DND-41 (cell line): ENCODE data around the gene MRPS7.

Experiments
- ATAC-seq: fragments of 200-7000 bp; cut with Tn5 transposase; 3 replicates; pipeline ENCODE4 v1.9.1; 2021; ENCODE audit warnings: low read depth; ENCODE audit not compliant: insufficient read depth
- DNase-seq: peaks from one replicate; pipeline ENCODE4 v3.0.0-alpha.2; 2020
- H2AFZ ChIP-seq: 2 replicates; pipeline ENCODE4 v1.6.0; 2012; ENCODE audit warnings: low read depth, low read length
- H3K27ac ChIP-seq: 2 replicates; pipeline ENCODE4 v1.5.1; 2012; ENCODE audit warnings: low read length, inconsistent platforms
- H3K27me3 ChIP-seq: fragments of 200-600 bp; sonication (generic); 2 replicates; pipeline ENCODE4 v1.6.0; 2012; ENCODE audit warnings: low read length, mild to moderate bottlenecking, inconsistent platforms; ENCODE audit not compliant: insufficient read depth, poor library complexity
- H3K36me3 ChIP-seq: 2 replicates; pipeline ENCODE4 v1.5.1; 2012; ENCODE audit warnings: low read length, inconsistent platforms; ENCODE audit not compliant: insufficient read depth
- H3K4me1 ChIP-seq: 2 replicates; pipeline ENCODE4 v1.5.1; 2012; ENCODE audit warnings: mild to moderate bottlenecking, low read length; ENCODE audit not compliant: insufficient read depth
- H3K4me2 ChIP-seq: 2 replicates; pipeline ENCODE4 v1.6.0; 2012; ENCODE audit warnings: mild to moderate bottlenecking, moderate library complexity, low read length, inconsistent platforms; ENCODE audit not compliant: insufficient read depth
- H3K4me3 ChIP-seq, 2 experiments: fragments of 200-600 bp in 1 of 2; shearing (Covaris generic) in 1 of 2; 2 replicates each; pipeline ENCODE4 v1.5.1; 2012 to 2016; ENCODE audit warnings: inconsistent platforms in 2 of 2, low read length in 2 of 2, mild to moderate bottlenecking in 2 of 2, low read depth in 1 of 2, moderate library complexity in 1 of 2
- H3K79me2 ChIP-seq: 2 replicates; pipeline ENCODE4 v1.6.0; 2012; ENCODE audit warnings: low read length, inconsistent platforms; ENCODE audit not compliant: insufficient read depth
- H3K9ac ChIP-seq: 2 replicates; pipeline ENCODE4 v1.6.0; 2012; ENCODE audit warnings: low read depth, mild to moderate bottlenecking, inconsistent platforms, low read length, moderate library complexity
- H3K9me3 ChIP-seq: 2 replicates; pipeline ENCODE4 v1.5.1; 2012; ENCODE audit warnings: low read length, moderate library complexity, mild to moderate bottlenecking, inconsistent platforms; ENCODE audit not compliant: insufficient read depth, severe bottlenecking
- H4K20me1 ChIP-seq: 2 replicates; pipeline ENCODE4 v1.6.0; 2012; ENCODE audit warnings: low read length; ENCODE audit not compliant: insufficient read depth
- EZH2 ChIP-seq: IDR thresholded peaks from 3 replicates; pipeline ENCODE4 v1.6.1; 2012; ENCODE audit warnings: borderline replicate concordance, low read depth, mild to moderate bottlenecking, moderate library complexity, low read length, inconsistent platforms; ENCODE audit not compliant: severe bottlenecking
- TF ChIP-seq, protein P1 (sequence below): IDR thresholded peaks from 2 replicates; pipeline ENCODE4 v1.5.1; 2012; ENCODE audit warnings: borderline replicate concordance, low read length, moderate library complexity, mild to moderate bottlenecking; ENCODE audit not compliant: poor library complexity, severe bottlenecking; ENCODE audit errors: extremely low read depth

The MRPS7 gene

DNA sequence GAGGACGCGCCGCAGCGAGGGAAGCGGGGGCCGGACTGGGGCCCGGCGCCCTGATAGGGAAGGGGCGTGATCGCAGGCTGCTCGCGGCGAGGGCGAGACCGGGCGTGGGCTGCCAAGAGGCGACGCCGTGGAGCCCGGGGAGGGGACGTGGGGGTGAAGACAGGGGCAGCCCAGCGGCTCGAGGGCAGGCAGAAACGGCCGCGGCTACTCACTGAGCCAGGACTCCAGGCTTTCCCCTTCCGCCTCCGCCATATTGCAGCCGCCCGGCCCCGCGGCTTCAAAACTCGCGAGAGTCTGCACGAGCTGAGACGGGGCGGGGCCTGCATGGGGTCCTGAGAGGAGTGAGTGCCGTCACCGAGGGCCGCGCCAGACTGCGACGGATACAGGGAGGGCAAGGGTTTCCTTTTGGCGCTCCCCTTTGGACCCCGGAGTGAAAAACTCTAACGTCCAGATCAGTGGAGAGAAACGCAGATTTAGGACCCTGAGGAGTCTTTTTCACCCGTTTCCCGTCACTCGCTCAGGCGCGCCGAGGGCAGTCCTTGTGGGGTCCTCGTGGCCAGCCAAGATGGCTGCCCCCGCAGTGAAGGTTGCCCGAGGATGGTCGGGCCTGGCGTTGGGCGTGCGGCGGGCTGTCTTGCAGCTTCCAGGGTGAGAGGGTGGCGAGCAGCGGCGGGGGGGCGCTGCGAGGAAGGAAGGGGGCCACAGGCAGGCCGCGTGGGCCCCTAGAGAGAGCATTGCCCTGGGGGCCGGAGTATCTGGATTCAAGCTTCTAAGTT is at the start of gene MRPS7, which contains the start of gene GGA3:
Gene MRPS7 (plus strand): TSS at position 544 of the 776 bp plus-strand sequence. CDS start 22 bp downstream, at position 566.
Gene GGA3 (minus strand): TSS at position 271 of the 776 bp plus-strand sequence. CDS start 19 bp downstream, at position 252.
- H3K9me3 ChIP-seq, result no peaks in the 10 kb centered on the region
- peaks cover 24% of the 10 kb centered on the region for H4K20me1 ChIP-seq
- H2AFZ ChIP-seq, result peak within 1 kb of the TSS; percentile 89
- peak; percentile 92 for ATAC-seq
- DNase-seq, result peak; percentile 96
- peaks cover 72% of the 10 kb centered on the region for H3K79me2 ChIP-seq
- H3K9ac ChIP-seq, result peak within 1 kb of the TSS; percentile 81
- H3K27ac ChIP-seq, result peak within 1 kb of the TSS; percentile 95
- peaks cover 42% of the 10 kb centered on the region for H3K4me1 ChIP-seq
- peak within 1 kb of the TSS; percentile 82 for H3K4me2 ChIP-seq
- peaks cover 38% of the 10 kb centered on the region for H3K36me3 ChIP-seq
- peak within 1 kb of the TSS; percentile 67 to 77 for H3K4me3 ChIP-seq
- TF ChIP-seq EZH2, result no peak
- TF ChIP-seq, protein P1, sequence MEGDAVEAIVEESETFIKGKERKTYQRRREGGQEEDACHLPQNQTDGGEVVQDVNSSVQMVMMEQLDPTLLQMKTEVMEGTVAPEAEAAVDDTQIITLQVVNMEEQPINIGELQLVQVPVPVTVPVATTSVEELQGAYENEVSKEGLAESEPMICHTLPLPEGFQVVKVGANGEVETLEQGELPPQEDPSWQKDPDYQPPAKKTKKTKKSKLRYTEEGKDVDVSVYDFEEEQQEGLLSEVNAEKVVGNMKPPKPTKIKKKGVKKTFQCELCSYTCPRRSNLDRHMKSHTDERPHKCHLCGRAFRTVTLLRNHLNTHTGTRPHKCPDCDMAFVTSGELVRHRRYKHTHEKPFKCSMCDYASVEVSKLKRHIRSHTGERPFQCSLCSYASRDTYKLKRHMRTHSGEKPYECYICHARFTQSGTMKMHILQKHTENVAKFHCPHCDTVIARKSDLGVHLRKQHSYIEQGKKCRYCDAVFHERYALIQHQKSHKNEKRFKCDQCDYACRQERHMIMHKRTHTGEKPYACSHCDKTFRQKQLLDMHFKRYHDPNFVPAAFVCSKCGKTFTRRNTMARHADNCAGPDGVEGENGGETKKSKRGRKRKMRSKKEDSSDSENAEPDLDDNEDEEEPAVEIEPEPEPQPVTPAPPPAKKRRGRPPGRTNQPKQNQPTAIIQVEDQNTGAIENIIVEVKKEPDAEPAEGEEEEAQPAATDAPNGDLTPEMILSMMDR, result no peak
- H3K27me3 ChIP-seq, result no peaks in the 10 kb centered on the region

- Histone ChIP-seq H3K9me3 (no peaks in the 10 kb centered on the region), H3K9ac (no peak overlapping the region), H3K4me2 (no peak overlapping the region), H3K27ac (no peak overlapping the region), H4K20me1 (no peaks in the 10 kb centered on the region), H3K27me3 (no peaks in the 10 kb centered on the region), H2AFZ (no peak overlapping the region), H3K79me2 (peaks cover 17% of the 10 kb centered on the region; the same call in 1 of the 2 replicates), H3K4me1 (no peaks in the 10 kb centered on the region), H3K4me3 (no peak overlapping the region), H3K36me3 (peaks cover 87% of the 10 kb centered on the region)
- ATAC-seq (no peak), DNase-seq (no peak)
- TF ChIP-seq, protein P1, result no peak
- no peak for TF ChIP-seq EZH2
Measured at GRCh38 chr17:75218131-75218530, 43.5 kb upstream of the MRPS7 start.

- H2AFZ ChIP-seq, result no peak overlapping the region
- no peak for DNase-seq
- H4K20me1 ChIP-seq, result no peaks in the 10 kb centered on the region
- ATAC-seq, result no peak
- H3K79me2 ChIP-seq, result peaks cover 16% of the 10 kb centered on the region; the same call in 1 of the 2 replicates
- H3K4me3 ChIP-seq, result no peak overlapping the region
- peaks cover 83% of the 10 kb centered on the region for H3K36me3 ChIP-seq
- no peak for TF ChIP-seq EZH2
- TF ChIP-seq, protein P1, result no peak
- H3K9me3 ChIP-seq, result no peaks in the 10 kb centered on the region
- no peaks in the 10 kb centered on the region for H3K27me3 ChIP-seq
- no peaks in the 10 kb centered on the region for H3K4me1 ChIP-seq
- no peak overlapping the region for H3K4me2 ChIP-seq
- H3K27ac ChIP-seq, result no peak overlapping the region
- H3K9ac ChIP-seq, result no peak overlapping the region
Measured at GRCh38 chr17:75219815-75220214, 41.9 kb upstream of the MRPS7 start.
